ENCODE results near the gene TSPAN32.

- TF ChIP-seq CTCF (IDR thresholded peaks at IDR 0.05) (no peak), ZFX (IDR thresholded peaks at IDR 0.05; ENCODE audit: borderline replicate concordance) (no peak)
These were observed 41.7 kb downstream of the TSPAN32 start for GRCh38 chr11:2343502-2343901.
